Measurements from ENCODE around the gene PTPN14.

DNA sequence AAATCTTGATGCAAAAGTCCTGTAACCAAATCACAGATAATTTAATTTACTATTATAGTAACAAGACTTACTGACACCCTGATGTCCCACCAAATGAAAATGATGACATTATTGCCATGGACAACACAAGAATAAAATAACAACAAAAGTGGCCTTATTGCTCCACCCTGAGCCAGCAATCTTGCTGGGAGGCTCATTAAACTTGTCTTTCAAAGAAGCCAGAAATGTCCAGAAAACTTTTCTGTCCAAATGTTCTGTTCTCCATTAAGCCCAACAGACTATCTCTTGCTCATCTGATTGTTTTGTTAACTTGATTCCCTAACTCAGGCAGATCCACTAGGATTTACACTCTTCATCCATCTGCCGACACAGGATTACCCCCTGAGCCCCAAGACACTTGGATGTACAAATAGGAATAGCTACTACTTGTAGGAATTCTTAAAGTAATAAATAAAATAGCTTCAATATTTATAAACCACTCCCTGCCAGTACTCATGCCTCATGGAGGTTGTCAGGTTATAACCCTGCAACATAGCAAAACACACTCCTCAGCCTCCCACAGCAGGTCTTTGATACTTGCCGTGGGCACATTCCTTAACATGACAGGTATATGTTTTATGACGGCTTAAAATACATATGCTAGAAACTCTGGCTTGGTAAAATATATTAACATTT, 84.9 kb downstream of the PTPN14 start:
- TF ChIP-seq POLR2A (IDR thresholded peaks at IDR 0.05; ENCODE audit: low read depth, low read length) = no peak
- TF ChIP-seq CEBPB (IDR thresholded peaks at IDR 0.05; ENCODE audit: low read depth, low read length) = no peak
- TF ChIP-seq, protein P1, sequence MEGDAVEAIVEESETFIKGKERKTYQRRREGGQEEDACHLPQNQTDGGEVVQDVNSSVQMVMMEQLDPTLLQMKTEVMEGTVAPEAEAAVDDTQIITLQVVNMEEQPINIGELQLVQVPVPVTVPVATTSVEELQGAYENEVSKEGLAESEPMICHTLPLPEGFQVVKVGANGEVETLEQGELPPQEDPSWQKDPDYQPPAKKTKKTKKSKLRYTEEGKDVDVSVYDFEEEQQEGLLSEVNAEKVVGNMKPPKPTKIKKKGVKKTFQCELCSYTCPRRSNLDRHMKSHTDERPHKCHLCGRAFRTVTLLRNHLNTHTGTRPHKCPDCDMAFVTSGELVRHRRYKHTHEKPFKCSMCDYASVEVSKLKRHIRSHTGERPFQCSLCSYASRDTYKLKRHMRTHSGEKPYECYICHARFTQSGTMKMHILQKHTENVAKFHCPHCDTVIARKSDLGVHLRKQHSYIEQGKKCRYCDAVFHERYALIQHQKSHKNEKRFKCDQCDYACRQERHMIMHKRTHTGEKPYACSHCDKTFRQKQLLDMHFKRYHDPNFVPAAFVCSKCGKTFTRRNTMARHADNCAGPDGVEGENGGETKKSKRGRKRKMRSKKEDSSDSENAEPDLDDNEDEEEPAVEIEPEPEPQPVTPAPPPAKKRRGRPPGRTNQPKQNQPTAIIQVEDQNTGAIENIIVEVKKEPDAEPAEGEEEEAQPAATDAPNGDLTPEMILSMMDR (conservative IDR thresholded peaks at IDR 0.05; ENCODE audit: low read depth, low read length) = no peak
- TF ChIP-seq, protein P2, sequence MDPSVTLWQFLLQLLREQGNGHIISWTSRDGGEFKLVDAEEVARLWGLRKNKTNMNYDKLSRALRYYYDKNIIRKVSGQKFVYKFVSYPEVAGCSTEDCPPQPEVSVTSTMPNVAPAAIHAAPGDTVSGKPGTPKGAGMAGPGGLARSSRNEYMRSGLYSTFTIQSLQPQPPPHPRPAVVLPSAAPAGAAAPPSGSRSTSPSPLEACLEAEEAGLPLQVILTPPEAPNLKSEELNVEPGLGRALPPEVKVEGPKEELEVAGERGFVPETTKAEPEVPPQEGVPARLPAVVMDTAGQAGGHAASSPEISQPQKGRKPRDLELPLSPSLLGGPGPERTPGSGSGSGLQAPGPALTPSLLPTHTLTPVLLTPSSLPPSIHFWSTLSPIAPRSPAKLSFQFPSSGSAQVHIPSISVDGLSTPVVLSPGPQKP (IDR thresholded peaks at IDR 0.05; ENCODE audit: borderline replicate concordance, low read depth, low read length) = no peak
- TF ChIP-seq MXI1 (IDR thresholded peaks at IDR 0.05; ENCODE audit: borderline replicate concordance, low read depth, low read length) = no peak
- TF ChIP-seq RCOR1 (IDR thresholded peaks at IDR 0.05; ENCODE audit: insufficient replicate concordance, low read length) = no peak
- TF ChIP-seq, protein P3, sequence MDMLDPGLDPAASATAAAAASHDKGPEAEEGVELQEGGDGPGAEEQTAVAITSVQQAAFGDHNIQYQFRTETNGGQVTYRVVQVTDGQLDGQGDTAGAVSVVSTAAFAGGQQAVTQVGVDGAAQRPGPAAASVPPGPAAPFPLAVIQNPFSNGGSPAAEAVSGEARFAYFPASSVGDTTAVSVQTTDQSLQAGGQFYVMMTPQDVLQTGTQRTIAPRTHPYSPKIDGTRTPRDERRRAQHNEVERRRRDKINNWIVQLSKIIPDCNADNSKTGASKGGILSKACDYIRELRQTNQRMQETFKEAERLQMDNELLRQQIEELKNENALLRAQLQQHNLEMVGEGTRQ (IDR thresholded peaks at IDR 0.05; ENCODE audit: low read depth, low read length) = no peak
- TF ChIP-seq SMC3 (IDR thresholded peaks at IDR 0.05; ENCODE audit: low read depth, low read length) = no peak
- TF ChIP-seq BHLHE40 (IDR thresholded peaks at IDR 0.05; ENCODE audit: low read depth, low read length) = no peak

Measured in IMR-90 (cell line).